ENCODE data around the gene OBSL1. TPM values are rescaled to one million over a fixed set of nuclear protein-coding genes. Genes with fewer than 3 reads are reported as not detected.
A peak's percentile ranks its signal among the peaks of the same experiment; 100 is the strongest.

OBSL1 gene
- total RNA-seq, 1 donor from 2014 or later = 87.0 TPM

DNA sequence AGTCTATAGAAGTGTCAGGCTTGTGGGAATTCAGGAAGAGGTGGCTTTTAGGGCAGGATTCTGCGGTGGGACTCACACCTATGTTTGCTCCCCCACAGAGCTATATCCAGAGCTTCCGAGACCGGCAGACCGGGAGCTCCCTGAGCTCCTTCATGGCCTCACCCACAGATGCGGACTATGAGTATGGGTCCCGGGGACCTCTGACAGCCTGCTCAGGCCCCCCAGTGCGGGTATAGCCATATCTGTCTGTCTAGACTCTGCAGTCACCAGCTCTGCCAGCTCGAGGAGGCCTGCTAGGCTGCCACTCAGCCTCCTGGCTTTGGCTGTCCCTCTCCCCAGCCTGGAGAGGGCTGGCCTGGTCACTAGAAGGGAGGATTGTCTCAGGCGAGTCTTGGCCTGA is 21.7 kb downstream of the OBSL1 start:
- TF ChIP-seq, protein P1, sequence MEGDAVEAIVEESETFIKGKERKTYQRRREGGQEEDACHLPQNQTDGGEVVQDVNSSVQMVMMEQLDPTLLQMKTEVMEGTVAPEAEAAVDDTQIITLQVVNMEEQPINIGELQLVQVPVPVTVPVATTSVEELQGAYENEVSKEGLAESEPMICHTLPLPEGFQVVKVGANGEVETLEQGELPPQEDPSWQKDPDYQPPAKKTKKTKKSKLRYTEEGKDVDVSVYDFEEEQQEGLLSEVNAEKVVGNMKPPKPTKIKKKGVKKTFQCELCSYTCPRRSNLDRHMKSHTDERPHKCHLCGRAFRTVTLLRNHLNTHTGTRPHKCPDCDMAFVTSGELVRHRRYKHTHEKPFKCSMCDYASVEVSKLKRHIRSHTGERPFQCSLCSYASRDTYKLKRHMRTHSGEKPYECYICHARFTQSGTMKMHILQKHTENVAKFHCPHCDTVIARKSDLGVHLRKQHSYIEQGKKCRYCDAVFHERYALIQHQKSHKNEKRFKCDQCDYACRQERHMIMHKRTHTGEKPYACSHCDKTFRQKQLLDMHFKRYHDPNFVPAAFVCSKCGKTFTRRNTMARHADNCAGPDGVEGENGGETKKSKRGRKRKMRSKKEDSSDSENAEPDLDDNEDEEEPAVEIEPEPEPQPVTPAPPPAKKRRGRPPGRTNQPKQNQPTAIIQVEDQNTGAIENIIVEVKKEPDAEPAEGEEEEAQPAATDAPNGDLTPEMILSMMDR (conservative IDR thresholded peaks at IDR 0.05; ENCODE audit: low read depth, low read length) = no peak
- DNase-seq (ENCODE audit: low read depth) = no peak
- H3K4me3 ChIP-seq (ENCODE audit: low read depth, low read length) = no peak overlapping the region

DNA sequence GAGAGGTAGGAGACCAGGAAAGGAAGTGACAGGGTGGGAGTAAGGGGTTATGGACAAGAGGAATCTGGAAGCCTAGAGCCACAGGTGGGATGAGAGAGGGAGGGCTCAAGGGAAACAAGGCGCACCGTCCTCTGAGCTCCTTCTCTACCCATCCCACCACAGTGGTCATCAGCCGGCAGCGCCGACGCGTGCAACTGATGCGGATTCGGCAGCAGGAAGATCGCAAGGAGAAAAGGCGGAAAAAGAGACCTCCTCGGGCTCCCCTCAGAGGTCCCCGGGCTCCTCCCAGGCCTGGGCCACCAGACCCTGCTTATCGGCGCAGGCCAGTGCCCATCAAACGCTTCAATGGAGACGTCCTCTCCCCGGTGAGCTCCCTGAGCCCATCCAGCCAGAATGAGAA is 22.3 kb downstream of the OBSL1 start:
- TF ChIP-seq, protein P1 (conservative IDR thresholded peaks at IDR 0.05; ENCODE audit: low read depth, low read length) = no peak
- no peak overlapping the region for H3K4me3 ChIP-seq (ENCODE audit: low read depth, low read length)
- DNase-seq (ENCODE audit: low read depth) = no peak

DNA sequence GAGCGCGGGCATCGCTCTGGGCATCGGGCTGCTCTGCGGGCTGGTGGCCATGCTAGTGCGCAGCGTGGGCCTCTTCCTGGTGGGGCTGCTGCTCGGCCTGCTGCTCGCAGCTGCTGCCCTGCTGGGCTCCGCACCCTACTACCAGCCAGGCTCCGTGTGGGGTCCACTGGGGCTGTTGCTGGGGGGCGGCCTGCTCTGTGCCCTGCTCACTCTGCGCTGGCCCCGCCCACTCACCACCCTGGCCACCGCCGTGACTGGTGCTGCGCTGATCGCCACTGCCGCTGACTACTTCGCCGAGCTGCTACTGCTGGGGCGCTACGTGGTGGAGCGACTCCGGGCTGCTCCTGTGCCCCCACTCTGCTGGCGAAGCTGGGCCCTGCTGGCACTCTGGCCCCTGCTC is 23.7 kb downstream of the OBSL1 start:
- no peak overlapping the region for H3K4me3 ChIP-seq (ENCODE audit: low read depth, low read length)
- TF ChIP-seq, protein P1 (conservative IDR thresholded peaks at IDR 0.05; ENCODE audit: low read depth, low read length) = no peak
- DNase-seq (ENCODE audit: low read depth) = no peak

DNA sequence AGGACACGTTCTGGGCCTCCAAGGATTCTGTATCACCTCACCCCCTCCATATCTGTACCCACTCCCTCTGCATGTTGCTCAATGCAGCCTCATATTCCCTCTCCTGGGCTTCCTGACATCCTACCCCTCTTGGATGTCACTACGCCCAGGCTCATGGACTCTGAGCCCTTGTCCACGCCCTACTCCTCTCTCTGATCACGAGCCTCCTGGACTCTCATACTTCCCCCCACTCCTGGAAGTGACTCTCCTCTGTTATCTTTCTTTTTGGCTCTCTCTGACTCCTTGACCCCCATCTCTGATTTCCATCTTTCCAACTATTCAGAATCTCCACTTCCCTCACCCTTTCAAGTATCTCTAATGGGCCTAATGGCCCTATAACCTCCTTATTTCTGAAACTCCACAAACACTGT is 25.4 kb downstream of the OBSL1 start:
- TF ChIP-seq, protein P1 (conservative IDR thresholded peaks at IDR 0.05; ENCODE audit: low read depth, low read length) = no peak
- no peak overlapping the region for H3K4me3 ChIP-seq (ENCODE audit: low read depth, low read length)
- no peak for DNase-seq (ENCODE audit: low read depth)

DNA sequence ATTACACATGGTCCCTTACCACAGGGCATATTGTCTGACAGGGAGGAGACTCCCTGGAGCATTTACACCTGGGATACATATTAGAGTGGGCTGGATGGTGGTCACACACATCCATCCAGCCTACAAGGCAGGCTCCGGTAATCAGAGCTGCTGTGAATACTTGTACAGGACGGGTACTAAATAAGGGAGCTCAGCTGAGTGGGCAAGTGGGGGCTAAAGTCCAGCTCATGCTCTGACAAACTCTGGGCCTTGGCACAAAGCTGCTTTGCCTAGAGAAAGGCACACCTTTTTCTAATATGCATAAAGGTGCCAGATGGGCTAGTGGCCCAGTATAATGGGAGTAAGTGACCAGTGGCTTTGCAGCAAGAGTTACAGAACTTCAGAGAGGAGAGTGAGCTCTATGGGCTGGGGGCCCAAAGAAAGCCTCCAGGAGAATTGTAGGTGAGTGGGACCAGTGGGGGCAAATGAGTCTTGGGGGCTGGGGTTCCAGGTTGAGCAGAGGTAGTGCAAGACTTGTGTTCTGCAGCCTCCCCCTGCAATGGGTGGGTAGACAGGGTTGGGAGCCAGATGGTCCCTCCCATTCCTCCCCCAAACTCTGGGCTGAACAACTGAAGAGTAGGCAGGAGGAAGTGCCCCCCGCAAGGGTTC is 25.9 kb downstream of the OBSL1 start:
- no peak for DNase-seq (ENCODE audit: low read depth)
- no peak overlapping the region for H3K4me3 ChIP-seq (ENCODE audit: low read depth, low read length)
- TF ChIP-seq, protein P1 (conservative IDR thresholded peaks at IDR 0.05; ENCODE audit: low read depth, low read length) = no peak

DNA sequence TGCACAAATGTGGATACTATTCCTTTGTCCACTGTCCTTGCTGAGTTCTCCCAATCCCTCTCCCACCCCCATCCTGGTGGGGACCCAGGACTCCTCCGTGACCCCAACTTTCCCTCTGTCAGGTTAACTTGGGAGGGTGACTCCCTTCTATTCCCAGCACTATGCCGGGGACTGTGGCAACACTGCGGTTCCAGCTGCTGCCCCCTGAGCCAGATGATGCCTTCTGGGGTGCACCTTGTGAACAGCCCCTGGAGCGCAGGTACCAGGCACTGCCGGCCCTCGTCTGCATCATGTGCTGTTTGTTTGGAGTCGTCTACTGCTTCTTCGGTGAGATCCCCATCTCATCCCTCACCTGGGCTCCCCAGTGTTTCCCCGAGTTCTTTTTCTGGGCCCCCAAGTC is 26.8 kb downstream of the OBSL1 start:
- DNase-seq (ENCODE audit: low read depth) = no peak
- TF ChIP-seq, protein P1 (conservative IDR thresholded peaks at IDR 0.05; ENCODE audit: low read depth, low read length) = no peak
- peak overlapping the region; percentile 71 for H3K4me3 ChIP-seq (ENCODE audit: low read depth, low read length)
